ENCODE measurements around the gene SLC29A4. TPM values are rescaled to one million over a fixed set of nuclear protein-coding genes. Genes with fewer than 3 reads are reported as not detected.
A peak's percentile ranks its signal among the peaks of the same experiment; 100 is the strongest.

The SLC29A4 gene
- total and polyA plus RNA-seq, 2 of the 8 experiments (the other 6 are each of a cell fraction or from before 2014, with no cell fraction given) = 6.9 to 15.1 TPM

DNA sequence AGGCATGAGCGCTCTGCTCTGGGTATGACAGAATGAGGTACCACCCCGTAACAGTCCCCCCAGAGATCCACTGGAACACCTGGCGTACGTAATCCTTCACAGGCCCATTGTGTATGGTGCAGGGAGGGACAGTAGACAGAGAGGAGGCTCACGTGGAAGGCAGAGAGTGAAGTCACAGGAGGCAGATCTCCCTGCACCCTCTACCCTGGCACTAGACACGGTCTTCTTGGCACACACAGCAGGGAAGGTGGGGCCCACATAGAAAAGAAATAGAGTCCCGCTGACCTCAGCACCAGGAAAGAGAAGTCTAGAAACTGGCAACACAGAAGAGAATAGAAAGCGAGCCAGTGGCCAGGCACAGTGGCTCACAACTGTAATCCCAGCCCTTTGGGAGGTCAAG is 51.9 kb downstream of the SLC29A4 start:
- Histone ChIP-seq H3K23me2 (ENCODE audit: low read depth, low read length) (no peaks in the 10 kb centered on the region), H4K8ac (ENCODE audit: extremely low read depth, insufficient read depth, low read length) (no peak overlapping the region; the same call in 1 of the 2 replicates), H2BK12ac (ENCODE audit: low read depth, low read length) (no peak overlapping the region), H3K79me1 (ENCODE audit: low read depth, low read length) (no peaks in the 10 kb centered on the region), H3K27ac (ENCODE audit: low read depth, low read length) (no peak overlapping the region), H2BK15ac (ENCODE audit: low read length) (peak overlapping the region; percentile 61; the same call in 1 of the 2 replicates), H3K14ac (ENCODE audit: insufficient read length) (no peak overlapping the region), H3K27me3 (replicated peaks in 1 of 4; ENCODE audit: control insufficient read depth in 3 of 4, extremely low read depth in 1 of 4, insufficient read depth in 3 of 4, low read length in 3 of 4) (no peaks in the 10 kb centered on the region), H4K5ac (ENCODE audit: insufficient read length, low read depth, low read length) (no peak overlapping the region), H4K20me1 (replicated peaks in 1 of 2; ENCODE audit: control insufficient read depth in 1 of 2, insufficient read depth in 2 of 2, low read length in 2 of 2) (no peaks in the 10 kb centered on the region), H3K4ac (replicated peaks; ENCODE audit: insufficient read length, low read depth, low read length) (no peak overlapping the region), H2BK20ac (ENCODE audit: low read length) (no peak overlapping the region), H3K79me2 (ENCODE audit: control insufficient read depth in 1 of 2, insufficient read depth in 2 of 2, low read length in 2 of 2) (no peaks in the 10 kb centered on the region), H2BK120ac (replicated peaks; ENCODE audit: low read depth, low read length) (no peak overlapping the region), H3K4me1 (replicated peaks in 1 of 4; ENCODE audit: control insufficient read depth in 3 of 4, insufficient read depth in 4 of 4, low read length in 3 of 4) (peaks cover 0 to 4% (median 0%) of the 10 kb centered on the region in 4 experiments; a peak in 1 of 7 replicates), H3K23ac (ENCODE audit: insufficient read length) (no peak overlapping the region), H3K56ac (replicated peaks; ENCODE audit: insufficient read length, low read depth, low read length) (no peak overlapping the region), H3K9ac (replicated peaks in 1 of 4; ENCODE audit: extremely low read depth in 1 of 4, low read depth in 3 of 4, low read length in 3 of 4) (no peak overlapping the region), H3K4me2 (ENCODE audit: insufficient read depth in 1 of 2, low read depth in 2 of 2, low read length in 2 of 2) (no peak overlapping the region), H3K4me3 (ENCODE audit: extremely low read depth in 1 of 4, insufficient read depth in 2 of 4, low read depth in 3 of 4, low read length in 4 of 4) (no peak overlapping the region), H3K36me3 (ENCODE audit: control insufficient read depth in 2 of 4, insufficient read depth in 4 of 4, low read length in 3 of 4) (no peaks in the 10 kb centered on the region), H4K91ac (replicated peaks; ENCODE audit: insufficient read length, low read length) (no peak overlapping the region), H2AFZ (ENCODE audit: low read length) (no peak overlapping the region), H3K18ac (ENCODE audit: extremely low read depth, low read length) (no peak overlapping the region), H2BK5ac (ENCODE audit: low read depth, low read length) (no peak overlapping the region), H2AK5ac (ENCODE audit: low read depth, low read length) (no peak overlapping the region), H3K9me3 (ENCODE audit: insufficient read depth in 2 of 2, low read depth in 1 of 2, low read length in 1 of 2) (no peaks in the 10 kb centered on the region)
- 85% methylated on average over 8 of the region's 8 CpGs; no CpG with 5 or more reads in 1 of the 2 experiments for WGBS, 2 experiments (ENCODE audit: extremely low coverage in 1 of 2, insufficient coverage in 1 of 2, insufficient read length in 1 of 2, insufficient replicate concordance in 2 of 2, low coverage in 1 of 2, low lambda C conversion rate in 2 of 2, missing lambda C conversion rate in 1 of 2)
- CTCF ChIA-PET (ENCODE audit: partially characterized antibody) = interaction anchor here (0.6 to 0.9 kb wide), 2 partner anchors 18 to 36 kb away, joined by 3 read pairs; no protein-coding TSS in a partner anchor
- FAIRE-seq (no peak), DNase-seq (ENCODE audit: low read depth in 1 of 2, low spot score in 2 of 2) (no peak)
- POLR2A ChIA-PET (ENCODE audit: partially characterized antibody) = no interaction called here
- TF ChIP-seq RNF2 (IDR thresholded peaks at IDR 0.05; ENCODE audit: borderline replicate concordance, low read depth, low read length, missing control alignments, poor library complexity, severe bottlenecking) = no peak
- TF ChIP-seq ZNF274 (IDR thresholded peaks at IDR 0.05; ENCODE audit: borderline replicate concordance, extremely low read depth, low read length) = no peak
- no peak for TF ChIP-seq POLR2A (IDR thresholded peaks at IDR 0.05; ENCODE audit: control extremely low read depth in 1 of 2, low read depth in 2 of 2, low read length in 2 of 2)
- TF ChIP-seq TEAD4 (IDR thresholded peaks at IDR 0.05; ENCODE audit: low read depth, low read length) = no peak
- no peak for TF ChIP-seq RAD21 (IDR thresholded peaks at IDR 0.05 in 1 of 2, conservative IDR thresholded peaks at IDR 0.05 in 1 of 2; ENCODE audit: low read depth in 2 of 2, low read length in 2 of 2)
- TF ChIP-seq USF2 (IDR thresholded peaks at IDR 0.05; ENCODE audit: low read length) = no peak
- no peak for TF ChIP-seq NRF1 (IDR thresholded peaks at IDR 0.05; ENCODE audit: low read depth, low read length)
- no peak for TF ChIP-seq SP4 (IDR thresholded peaks at IDR 0.05; ENCODE audit: low read length)
- TF ChIP-seq, protein P1, sequence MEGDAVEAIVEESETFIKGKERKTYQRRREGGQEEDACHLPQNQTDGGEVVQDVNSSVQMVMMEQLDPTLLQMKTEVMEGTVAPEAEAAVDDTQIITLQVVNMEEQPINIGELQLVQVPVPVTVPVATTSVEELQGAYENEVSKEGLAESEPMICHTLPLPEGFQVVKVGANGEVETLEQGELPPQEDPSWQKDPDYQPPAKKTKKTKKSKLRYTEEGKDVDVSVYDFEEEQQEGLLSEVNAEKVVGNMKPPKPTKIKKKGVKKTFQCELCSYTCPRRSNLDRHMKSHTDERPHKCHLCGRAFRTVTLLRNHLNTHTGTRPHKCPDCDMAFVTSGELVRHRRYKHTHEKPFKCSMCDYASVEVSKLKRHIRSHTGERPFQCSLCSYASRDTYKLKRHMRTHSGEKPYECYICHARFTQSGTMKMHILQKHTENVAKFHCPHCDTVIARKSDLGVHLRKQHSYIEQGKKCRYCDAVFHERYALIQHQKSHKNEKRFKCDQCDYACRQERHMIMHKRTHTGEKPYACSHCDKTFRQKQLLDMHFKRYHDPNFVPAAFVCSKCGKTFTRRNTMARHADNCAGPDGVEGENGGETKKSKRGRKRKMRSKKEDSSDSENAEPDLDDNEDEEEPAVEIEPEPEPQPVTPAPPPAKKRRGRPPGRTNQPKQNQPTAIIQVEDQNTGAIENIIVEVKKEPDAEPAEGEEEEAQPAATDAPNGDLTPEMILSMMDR (IDR thresholded peaks at IDR 0.05; ENCODE audit: control extremely low read depth in 1 of 3, insufficient read depth in 1 of 3, low read depth in 1 of 3, low read length in 3 of 3) = no peak
- TF ChIP-seq CBX8 (IDR thresholded peaks at IDR 0.05; ENCODE audit: borderline replicate concordance, low read depth, low read length) = no peak
